GM12864 (cell line): ENCODE measurements around the gene APP.

ENCODE experiments used
- DNase-seq: peaks from one replicate; pipeline ENCODE4 v3.0.0-alpha.2; 2011; ENCODE audit warnings: low read depth
- H3K4me3 ChIP-seq: 2 replicates; pipeline ENCODE4 v1.5.1; 2011; ENCODE audit warnings: mild to moderate bottlenecking, low read depth, low read length, control low read depth
- CTCF ChIP-seq: IDR thresholded peaks from 2 replicates; pipeline ENCODE4 v1.5.1; 2011; ENCODE audit warnings: low read depth, mild to moderate bottlenecking, moderate library complexity, low read length, control low read depth, inconsistent platforms; ENCODE audit errors: missing control alignments

The APP gene

GRCh38 chr21:25831300-25831960 lies 339.1 kb downstream of the APP start:
- no peak overlapping the region for H3K4me3 ChIP-seq
- TF ChIP-seq CTCF, result no peak
- DNase-seq, result no peak
